SU-DHL-6 (cell line): ENCODE results near the gene MEGF6.

Experiments
- EZH2phosphoT487 ChIP-seq: fragments of 200-600 bp; sonication (generic), shearing (Covaris generic); conservative IDR thresholded peaks from 2 replicates; pipeline ENCODE4 v1.6.1; 2018; ENCODE audit warnings: mild to moderate bottlenecking, antibody characterized with exemption, low read length, moderate library complexity, mixed read lengths
- TF ChIP-seq, protein P1 (sequence below): fragments of 200-600 bp; sonication (generic); IDR thresholded peaks from one replicate; pipeline ENCODE4 v1.5.1; 2017; ENCODE audit warnings: antibody characterized with exemption, mild to moderate bottlenecking, low read length, moderate library complexity; ENCODE audit not compliant: insufficient read depth, poor library complexity, severe bottlenecking

DNA sequence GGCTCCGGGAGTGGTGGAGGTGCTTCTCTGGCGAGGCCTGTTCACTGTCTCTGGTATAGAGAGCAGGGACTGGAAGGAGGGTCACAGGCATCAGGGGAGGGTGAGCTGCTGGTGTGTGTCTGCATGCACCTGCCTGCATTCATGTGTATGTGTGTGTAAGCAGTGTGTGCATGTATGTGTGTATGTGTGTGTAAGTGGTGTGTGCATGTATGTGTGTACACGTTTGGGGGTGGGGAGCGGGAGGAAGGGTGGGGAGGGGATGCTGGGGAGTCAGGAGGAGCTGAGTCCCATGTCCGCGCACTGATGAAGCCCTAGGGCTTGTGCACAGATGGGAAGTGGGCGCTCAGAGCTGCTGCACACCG lies 107.8 kb downstream of the MEGF6 start:
- TF ChIP-seq, protein P1, sequence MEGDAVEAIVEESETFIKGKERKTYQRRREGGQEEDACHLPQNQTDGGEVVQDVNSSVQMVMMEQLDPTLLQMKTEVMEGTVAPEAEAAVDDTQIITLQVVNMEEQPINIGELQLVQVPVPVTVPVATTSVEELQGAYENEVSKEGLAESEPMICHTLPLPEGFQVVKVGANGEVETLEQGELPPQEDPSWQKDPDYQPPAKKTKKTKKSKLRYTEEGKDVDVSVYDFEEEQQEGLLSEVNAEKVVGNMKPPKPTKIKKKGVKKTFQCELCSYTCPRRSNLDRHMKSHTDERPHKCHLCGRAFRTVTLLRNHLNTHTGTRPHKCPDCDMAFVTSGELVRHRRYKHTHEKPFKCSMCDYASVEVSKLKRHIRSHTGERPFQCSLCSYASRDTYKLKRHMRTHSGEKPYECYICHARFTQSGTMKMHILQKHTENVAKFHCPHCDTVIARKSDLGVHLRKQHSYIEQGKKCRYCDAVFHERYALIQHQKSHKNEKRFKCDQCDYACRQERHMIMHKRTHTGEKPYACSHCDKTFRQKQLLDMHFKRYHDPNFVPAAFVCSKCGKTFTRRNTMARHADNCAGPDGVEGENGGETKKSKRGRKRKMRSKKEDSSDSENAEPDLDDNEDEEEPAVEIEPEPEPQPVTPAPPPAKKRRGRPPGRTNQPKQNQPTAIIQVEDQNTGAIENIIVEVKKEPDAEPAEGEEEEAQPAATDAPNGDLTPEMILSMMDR = no peak
- no peak for TF ChIP-seq EZH2phosphoT487
